ENCODE measurements around the gene PALMD. TPM values are rescaled to one million over a fixed set of nuclear protein-coding genes. Genes with fewer than 3 reads are reported as not detected.

Gene PALMD
- total RNA-seq, 1 experiment from 2014 or later: 8.0 TPM

DNA sequence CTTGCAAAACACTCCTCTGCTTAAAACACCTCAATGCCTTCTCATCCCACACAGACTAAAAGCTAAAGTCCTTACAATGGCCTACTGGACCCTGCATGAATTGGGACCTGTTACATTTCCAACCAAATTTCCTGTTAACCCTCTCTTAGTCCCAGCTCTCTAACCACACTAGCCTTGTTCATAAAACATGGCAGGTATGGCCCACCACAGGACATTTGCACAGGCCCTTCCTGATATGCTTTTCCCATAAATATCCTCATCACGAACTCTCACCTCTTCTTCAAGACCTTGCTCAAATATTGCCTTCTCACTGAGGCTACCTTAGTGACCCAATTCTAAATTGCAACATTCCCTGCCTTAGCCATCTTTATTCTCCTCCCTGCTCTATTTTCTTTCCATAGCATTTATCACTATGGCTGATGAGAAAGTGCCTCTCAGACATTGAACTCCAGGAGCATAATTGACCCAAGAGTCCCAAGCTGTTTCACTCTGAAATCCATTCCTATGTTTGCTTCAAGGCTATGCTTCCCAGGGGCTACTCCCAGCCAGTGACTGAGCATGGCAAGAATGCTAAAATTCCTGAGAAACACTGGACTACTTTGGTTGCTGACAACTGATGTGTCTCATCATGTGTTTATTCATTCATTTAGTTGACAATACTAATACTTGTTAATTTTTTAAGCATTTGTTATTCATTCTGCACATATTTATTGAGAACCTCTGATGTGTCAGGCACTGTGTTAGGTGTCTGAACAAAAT lies 2.7 kb upstream of the PALMD start:
- POLR2A ChIA-PET (ENCODE audit: unreplicated experiment): no interaction called here
- Histone ChIP-seq H3K27ac (ENCODE audit: low read length) (no peak overlapping the region), H3K4me1 (ENCODE audit: insufficient read depth, low read length) (peaks cover 26% of the 10 kb centered on the region), H2AFZ (ENCODE audit: low read length) (no peak overlapping the region), H3K4me3 (ENCODE audit: low read length) (no peak overlapping the region), H3K36me3 (ENCODE audit: low read depth, low read length) (no peaks in the 10 kb centered on the region), H3K9me2 (replicated peaks; ENCODE audit: low read length) (no peaks in the 10 kb centered on the region; the same call in 1 of the 2 replicates), H3K9ac (ENCODE audit: low read length) (no peak overlapping the region), H4K20me1 (ENCODE audit: low read length) (no peaks in the 10 kb centered on the region), H3K27me3 (ENCODE audit: low read length) (no peaks in the 10 kb centered on the region), H3K79me2 (ENCODE audit: low read length) (peaks cover 8% of the 10 kb centered on the region; the same call in 1 of the 2 replicates), H3F3A (ENCODE audit: low read length, unreplicated experiment) (no peaks in the 10 kb centered on the region), H3K4me2 (ENCODE audit: low read length) (no peak overlapping the region), H3K9me3 (ENCODE audit: low read length) (no peaks in the 10 kb centered on the region)
- BruUV-seq (replicated peaks): no TSS peak
- intact Hi-C loops (cut with micrococcal nuclease): no loop called here
- TF ChIP-seq, protein P1, sequence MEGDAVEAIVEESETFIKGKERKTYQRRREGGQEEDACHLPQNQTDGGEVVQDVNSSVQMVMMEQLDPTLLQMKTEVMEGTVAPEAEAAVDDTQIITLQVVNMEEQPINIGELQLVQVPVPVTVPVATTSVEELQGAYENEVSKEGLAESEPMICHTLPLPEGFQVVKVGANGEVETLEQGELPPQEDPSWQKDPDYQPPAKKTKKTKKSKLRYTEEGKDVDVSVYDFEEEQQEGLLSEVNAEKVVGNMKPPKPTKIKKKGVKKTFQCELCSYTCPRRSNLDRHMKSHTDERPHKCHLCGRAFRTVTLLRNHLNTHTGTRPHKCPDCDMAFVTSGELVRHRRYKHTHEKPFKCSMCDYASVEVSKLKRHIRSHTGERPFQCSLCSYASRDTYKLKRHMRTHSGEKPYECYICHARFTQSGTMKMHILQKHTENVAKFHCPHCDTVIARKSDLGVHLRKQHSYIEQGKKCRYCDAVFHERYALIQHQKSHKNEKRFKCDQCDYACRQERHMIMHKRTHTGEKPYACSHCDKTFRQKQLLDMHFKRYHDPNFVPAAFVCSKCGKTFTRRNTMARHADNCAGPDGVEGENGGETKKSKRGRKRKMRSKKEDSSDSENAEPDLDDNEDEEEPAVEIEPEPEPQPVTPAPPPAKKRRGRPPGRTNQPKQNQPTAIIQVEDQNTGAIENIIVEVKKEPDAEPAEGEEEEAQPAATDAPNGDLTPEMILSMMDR (conservative IDR thresholded peaks at IDR 0.05; ENCODE audit: low read depth, low read length): no peak
- no peak for TF ChIP-seq EZH2 (IDR thresholded peaks at IDR 0.05; ENCODE audit: low read length, unreplicated experiment)
- CTCF ChIA-PET: no interaction called here
- DNase-seq (no peak), ATAC-seq (no peak)

DNA sequence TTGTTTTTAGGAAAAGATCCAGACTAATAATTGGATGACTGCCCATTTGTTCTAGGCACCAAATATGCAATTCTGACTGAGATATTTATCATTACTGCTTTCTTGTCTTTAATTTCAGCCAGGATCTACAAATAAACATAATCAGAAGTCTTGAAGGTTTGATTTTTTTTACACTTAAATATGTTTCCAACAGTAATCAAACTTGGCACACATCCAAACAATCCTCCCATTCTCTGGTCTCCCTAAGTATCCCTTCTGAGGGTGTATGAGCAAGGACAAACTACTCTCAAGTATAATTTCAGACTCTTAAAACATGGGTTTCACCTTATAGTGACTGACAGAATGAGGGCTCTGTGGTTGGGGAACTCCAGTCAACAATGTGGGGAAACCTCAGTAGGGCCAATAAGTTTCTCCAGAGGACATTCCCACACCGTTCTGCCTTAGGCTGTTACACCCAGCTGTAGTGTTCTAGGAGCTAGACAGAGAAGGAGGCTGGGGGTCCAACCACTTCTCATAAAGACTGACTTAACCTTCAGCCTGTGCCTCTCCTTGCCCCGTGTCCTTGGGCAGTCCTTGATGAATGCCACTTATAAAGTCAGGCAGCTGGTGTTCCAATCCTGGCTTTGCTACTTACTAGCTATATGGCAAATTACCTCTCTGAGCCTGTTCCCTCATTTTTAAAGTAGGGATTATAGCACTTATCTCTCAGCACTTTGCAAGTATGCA lies 1.5 kb upstream of the PALMD start:
- DNase-seq (no peak), ATAC-seq (no peak)
- Histone ChIP-seq H3K36me3 (ENCODE audit: low read depth, low read length) (no peaks in the 10 kb centered on the region), H3K4me2 (ENCODE audit: low read length) (peak overlapping the region; percentile 84; the same call in 1 of the 2 replicates), H3K9me2 (replicated peaks; ENCODE audit: low read length) (no peaks in the 10 kb centered on the region; the same call in 1 of the 2 replicates), H3K9me3 (ENCODE audit: low read length) (no peaks in the 10 kb centered on the region), H2AFZ (ENCODE audit: low read length) (no peak overlapping the region), H3K27ac (ENCODE audit: low read length) (no peak overlapping the region; the same call in 1 of the 2 replicates), H3K27me3 (ENCODE audit: low read length) (no peaks in the 10 kb centered on the region), H4K20me1 (ENCODE audit: low read length) (no peaks in the 10 kb centered on the region), H3K4me1 (ENCODE audit: insufficient read depth, low read length) (peaks cover 32% of the 10 kb centered on the region), H3K9ac (ENCODE audit: low read length) (no peak overlapping the region), H3K79me2 (ENCODE audit: low read length) (peaks cover 8% of the 10 kb centered on the region; the same call in 1 of the 2 replicates), H3K4me3 (ENCODE audit: low read length) (no peak overlapping the region), H3F3A (ENCODE audit: low read length, unreplicated experiment) (no peaks in the 10 kb centered on the region)
- no peak for TF ChIP-seq EZH2 (IDR thresholded peaks at IDR 0.05; ENCODE audit: low read length, unreplicated experiment)
- TF ChIP-seq, protein P1 (conservative IDR thresholded peaks at IDR 0.05; ENCODE audit: low read depth, low read length): no peak
- TF ChIP-seq EZH2phosphoT487 (IDR thresholded peaks at IDR 0.05; ENCODE audit: borderline replicate concordance, low read length): no peak
- intact Hi-C loops (cut with micrococcal nuclease): loop anchor here (5.0 kb wide), 2 partner anchors 52 to 117 kb away; no protein-coding TSS in a partner anchor
- CTCF ChIA-PET: no interaction called here
- no TSS peak for BruUV-seq (replicated peaks)
- POLR2A ChIA-PET (ENCODE audit: unreplicated experiment): no interaction called here

All from PC-3 (cell line).